Activated CD4-positive, alpha-beta T cell treated with anti-CD3 and anti-CD28 coated beads, Interleukin-2, amount 50 U/mL, for 4 hours (primary cell): ENCODE results near the gene ZBTB7A.
"Not testable (repeated sequence)": the region's sequence is repeated elsewhere in the genome, so short reads cannot be mapped to it uniquely, and the experiment has no call there.

Experiments used
- DNase-seq, 2 experiments: peaks; one replicate each; pipeline ENCODE4 v3.0.0-alpha.2; 2020

ZBTB7A gene

GRCh38 chr19:4013886-4014540 is 52.7 kb downstream of the ZBTB7A start:
- no peak for DNase-seq

- no peak for DNase-seq
Measured at GRCh38 chr19:4012975-4013634, 53.6 kb downstream of the ZBTB7A start.

GRCh38 chr19:4012092-4012974 is 54.4 kb downstream of the ZBTB7A start:
- DNase-seq, result no peak

- not testable (repeated sequence) for DNase-seq
Measured at GRCh38 chr19:4011430-4011829, 55.3 kb downstream of the ZBTB7A start.

- no peak for DNase-seq
Measured at GRCh38 chr19:4010808-4011110, 55.9 kb downstream of the ZBTB7A start.

GRCh38 chr19:4009990-4010807 is 56.5 kb downstream of the ZBTB7A start:
- DNase-seq, result no peak

GRCh38 chr19:4007836-4008539 is 58.7 kb downstream of the ZBTB7A start:
- DNase-seq, result no peak

- peak; percentile 94 to 95 for DNase-seq
Measured at GRCh38 chr19:4007021-4007835, 59.5 kb downstream of the ZBTB7A start, which contains the start of gene PIAS4. TSS of gene PIAS4 (plus strand) at chr19:4007736. CDS start at chr19:4007761, 25 bp downstream.

- DNase-seq, result not testable (repeated sequence)
Measured at GRCh38 chr19:4005436-4005835, 61.3 kb downstream of the ZBTB7A start.

GRCh38 chr19:4000798-4001197 is 65.9 kb downstream of the ZBTB7A start:
- not testable (repeated sequence) for DNase-seq

- not testable (repeated sequence) for DNase-seq
Measured at GRCh38 chr19:3998667-3999412, 67.9 kb downstream of the ZBTB7A start.

- DNase-seq, result no peak
Measured at GRCh38 chr19:3995607-3996006, 71.1 kb downstream of the ZBTB7A start.
